Transverse colon (tissue), 4 donors: ENCODE results near the gene RASGRP2.
A peak's percentile ranks its signal among the peaks of the same experiment; 100 is the strongest.

Experiments used
- CTCF ChIP-seq, 5 experiments: fragments of 200-600 bp in 3 of 5; fragments of 450-650 bp in 2 of 5; sonication (generic) in 3 of 5; IDR thresholded peaks; 1 replicate in 2 of 5; 2 replicates in 3 of 5; pipeline ENCODE4 v1.5.1; 2016 to 2017; ENCODE audit warnings: antibody characterized with exemption in 5 of 5, inconsistent platforms in 3 of 5, mild to moderate bottlenecking in 2 of 5, moderate library complexity in 1 of 5
- POLR2A ChIP-seq: fragments of 450-650 bp; IDR thresholded peaks from one replicate; pipeline ENCODE4 v1.6.1; 2016; ENCODE audit warnings: antibody characterized with exemption, mild to moderate bottlenecking, moderate library complexity
- POLR2AphosphoS5 ChIP-seq, 3 donors: sonication (generic); formaldehyde crosslinking; IDR thresholded peaks; one replicate each; pipeline ENCODE4 v1.6.1; 2016; ENCODE audit warnings: antibody characterized with exemption in 3 of 3

GRCh38 chr11:64784813-64785581, 41.1 kb upstream of the RASGRP2 start:
- no peak for TF ChIP-seq CTCF (IDR thresholded peaks at IDR 0.05)
- peak in 1 of 3 donors; percentile 6 for TF ChIP-seq POLR2AphosphoS5 (IDR thresholded peaks at IDR 0.05)
- no peak for TF ChIP-seq POLR2A
